Measurements from ENCODE around the gene CHMP6.
"Not testable (repeated sequence)": the region's sequence is repeated elsewhere in the genome, so short reads cannot be mapped to it uniquely, and the experiment has no call there.

CHMP6 gene

GRCh38 chr17:81009136-81009535 is 17.5 kb downstream of the CHMP6 start:
- in situ Hi-C loops (cut with MboI; ENCODE audit: low sequenced_read_pairs): no loop called here

- in situ Hi-C loops (cut with MboI; ENCODE audit: low sequenced_read_pairs): no loop called here
These were observed 19.3 kb downstream of the CHMP6 start for GRCh38 chr17:81010935-81011334.

DNA sequence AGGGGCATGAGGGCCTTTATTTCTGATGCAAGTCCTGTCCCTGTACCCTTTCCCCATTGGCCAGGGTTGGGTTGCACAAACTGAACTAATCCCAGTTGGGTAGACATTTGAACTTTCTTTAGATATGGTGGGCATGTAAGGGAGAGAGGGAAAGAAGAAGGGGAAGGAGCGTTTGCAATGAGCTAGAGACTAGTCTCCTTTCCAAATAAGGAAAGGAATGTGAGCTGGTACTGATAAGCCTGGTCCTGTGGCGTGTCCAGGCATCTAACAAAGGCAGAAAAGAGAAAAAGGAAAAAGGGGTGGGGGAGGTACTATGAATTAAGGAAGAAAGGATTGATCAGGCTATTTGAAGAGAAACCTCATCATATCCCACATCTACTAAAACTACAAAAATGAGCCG is 20.3 kb downstream of the CHMP6 start:
- in situ Hi-C loops (cut with MboI; ENCODE audit: low sequenced_read_pairs): no loop called here

GRCh38 chr17:81012574-81013447 is 21.2 kb downstream of the CHMP6 start:
- in situ Hi-C loops (cut with MboI; ENCODE audit: low sequenced_read_pairs): no loop called here

DNA sequence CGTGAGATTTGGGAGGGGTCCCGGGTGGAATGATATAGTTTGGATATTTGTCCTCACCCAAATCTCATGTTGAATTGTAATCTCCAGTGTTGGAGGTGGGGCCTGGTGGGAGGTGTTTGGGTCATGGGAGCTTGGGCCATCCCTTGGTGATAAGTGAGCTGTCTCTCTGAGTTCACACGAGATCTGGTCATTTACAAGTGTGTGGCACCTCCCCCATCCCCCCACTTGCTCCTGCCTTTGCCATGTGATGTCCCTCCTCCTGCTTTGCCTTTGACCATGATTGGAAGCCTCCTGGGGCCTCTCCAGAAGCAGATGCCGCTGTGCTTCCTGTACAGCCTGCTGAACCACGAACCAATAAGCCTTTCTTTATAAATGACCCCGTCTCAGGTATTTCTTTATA is 22.0 kb downstream of the CHMP6 start:
- in situ Hi-C loops (cut with MboI; ENCODE audit: low sequenced_read_pairs): no loop called here

DNA sequence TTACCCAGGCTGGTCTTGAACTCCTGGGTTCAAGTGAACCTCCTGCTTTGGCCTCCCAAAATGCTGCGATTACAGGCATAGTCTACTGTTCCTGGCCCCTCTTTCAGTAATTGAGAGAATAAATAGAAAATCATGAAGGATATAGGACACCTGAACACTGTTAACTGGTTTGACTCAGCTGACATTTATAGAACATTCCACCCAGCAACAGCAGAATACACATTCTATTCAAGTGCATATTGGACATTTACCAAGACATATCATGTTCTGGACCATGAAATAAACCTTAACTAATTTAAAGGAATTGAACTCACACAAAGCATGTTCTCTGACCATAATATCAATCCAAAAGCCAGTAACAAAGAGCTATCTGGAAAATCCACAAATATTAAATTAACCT is 23.5 kb downstream of the CHMP6 start:
- in situ Hi-C loops (cut with MboI; ENCODE audit: low sequenced_read_pairs): no loop called here

GRCh38 chr17:81016575-81016974 is 24.9 kb downstream of the CHMP6 start:
- in situ Hi-C loops (cut with MboI; ENCODE audit: low sequenced_read_pairs): no loop called here

DNA sequence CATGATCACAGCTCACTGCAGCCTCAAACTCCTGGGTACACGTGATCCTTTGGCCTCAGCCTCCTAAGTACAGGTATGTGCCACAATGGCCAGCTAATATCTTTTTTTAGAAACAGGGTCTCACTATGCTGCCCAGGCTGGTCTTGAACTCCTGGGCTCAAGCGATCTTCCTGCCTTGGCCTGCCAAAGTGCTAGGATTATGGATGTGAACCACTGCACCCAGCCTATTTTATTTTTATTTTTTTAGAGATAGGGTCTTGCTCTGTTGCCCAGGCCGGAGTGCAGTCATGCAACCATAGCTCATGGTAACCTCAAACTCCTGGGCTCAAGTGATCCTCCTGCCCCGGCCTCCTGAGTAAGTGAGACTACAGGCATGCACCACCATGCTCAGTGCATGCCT is 25.7 kb downstream of the CHMP6 start:
- in situ Hi-C loops (cut with MboI; ENCODE audit: low sequenced_read_pairs): not testable (repeated sequence)

GRCh38 chr17:81018044-81018802 is 26.6 kb downstream of the CHMP6 start:
- in situ Hi-C loops (cut with MboI; ENCODE audit: low sequenced_read_pairs): no loop called here

GRCh38 chr17:81019563-81020442 is 28.2 kb downstream of the CHMP6 start:
- in situ Hi-C loops (cut with MboI; ENCODE audit: low sequenced_read_pairs): no loop called here

- in situ Hi-C loops (cut with MboI; ENCODE audit: low sequenced_read_pairs): no loop called here
These were observed 28.8 kb downstream of the CHMP6 start for GRCh38 chr17:81020443-81020766.

DNA sequence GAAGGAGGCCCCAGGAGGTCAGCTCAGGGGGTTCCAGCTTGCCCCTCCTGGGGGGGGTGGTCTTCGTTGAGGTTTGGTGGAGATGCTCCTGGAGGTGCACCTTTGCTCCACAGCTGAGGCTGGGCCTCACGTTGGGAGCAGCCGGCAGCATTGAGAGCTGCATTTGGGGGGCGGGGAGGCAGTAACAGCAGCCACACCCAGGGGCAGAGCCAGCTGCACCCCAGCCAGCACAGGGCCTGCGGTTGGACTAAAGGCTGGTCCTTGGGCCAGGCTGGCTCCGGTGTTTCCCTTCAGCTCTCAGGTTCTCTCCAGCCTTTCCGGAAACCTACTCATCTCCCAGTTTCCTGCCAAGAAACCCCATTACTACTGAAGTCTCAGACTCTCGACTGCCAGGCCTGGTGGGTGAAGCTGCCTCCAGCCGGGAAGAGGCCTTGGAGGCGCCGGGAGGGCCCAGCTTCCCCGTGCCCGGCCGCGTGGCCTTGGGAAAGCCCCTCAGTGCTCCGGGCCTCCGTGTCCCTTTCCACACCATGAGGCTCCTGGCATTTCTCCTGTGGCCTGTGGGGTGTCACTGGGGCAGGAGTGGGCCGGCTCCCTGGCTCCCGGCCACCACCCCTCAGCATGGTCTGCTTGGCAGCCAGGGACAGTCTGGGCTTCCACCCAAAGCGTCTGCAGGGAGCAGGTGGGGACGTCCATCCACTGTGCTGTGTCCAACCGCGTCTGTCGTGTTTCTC is 29.3 kb downstream of the CHMP6 start:
- in situ Hi-C loops (cut with MboI; ENCODE audit: low sequenced_read_pairs): no loop called here

DNA sequence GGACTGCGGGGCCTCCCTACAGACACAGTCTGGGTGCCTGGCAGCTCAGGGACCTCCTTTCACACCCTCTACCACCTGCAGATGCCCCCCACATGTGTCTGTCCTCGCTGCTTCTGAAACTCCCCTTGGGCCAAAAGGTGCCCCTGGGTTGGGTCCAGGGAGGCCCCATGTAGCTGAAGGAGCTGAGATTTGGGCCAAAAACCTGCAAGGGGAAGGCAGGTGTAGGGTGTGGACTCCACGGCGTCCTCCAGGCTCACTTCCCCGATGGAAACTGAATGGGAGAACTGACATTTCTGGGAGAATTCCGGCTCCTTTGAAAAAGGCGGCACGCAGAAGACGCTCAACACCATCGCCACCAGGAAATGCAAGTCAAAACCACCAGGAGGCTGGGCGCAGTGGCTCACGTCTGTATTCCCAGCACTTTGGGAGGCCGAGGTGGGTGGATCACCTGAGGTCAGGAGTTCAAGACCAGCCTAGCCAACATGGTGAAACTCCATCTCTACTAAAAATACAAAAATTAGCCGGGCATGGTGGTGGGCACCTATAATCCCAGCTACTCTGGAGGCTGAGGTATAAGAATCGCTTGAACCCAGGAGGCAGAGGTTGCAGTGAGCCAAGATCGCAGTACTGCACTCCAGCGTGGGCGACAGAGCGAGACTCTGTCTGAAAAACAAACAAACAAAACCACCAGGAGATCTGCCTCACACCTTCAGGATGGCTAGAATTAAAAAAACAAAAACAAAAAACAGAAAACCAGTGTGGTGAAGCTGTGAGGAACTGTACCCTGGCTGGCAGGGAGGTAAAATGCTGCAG is 30.1 kb downstream of the CHMP6 start:
- in situ Hi-C loops (cut with MboI; ENCODE audit: low sequenced_read_pairs): no loop called here

DNA sequence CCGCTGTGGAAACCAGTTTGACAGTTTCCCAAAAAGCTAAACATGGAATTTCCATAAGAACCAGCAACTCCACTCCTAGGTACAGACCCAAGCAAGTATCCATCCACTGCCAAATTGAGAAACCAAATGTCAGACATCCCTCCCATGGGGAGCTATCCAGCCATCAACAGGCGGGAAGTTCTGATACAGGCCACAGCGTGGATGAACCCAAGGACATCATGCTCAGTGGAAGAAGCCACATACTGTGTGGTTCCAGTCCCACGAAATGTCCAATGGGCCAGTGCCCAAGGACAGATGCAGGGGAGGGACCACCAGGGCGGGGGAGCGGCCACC is 30.7 kb downstream of the CHMP6 start:
- in situ Hi-C loops (cut with MboI; ENCODE audit: low sequenced_read_pairs): no loop called here

DNA sequence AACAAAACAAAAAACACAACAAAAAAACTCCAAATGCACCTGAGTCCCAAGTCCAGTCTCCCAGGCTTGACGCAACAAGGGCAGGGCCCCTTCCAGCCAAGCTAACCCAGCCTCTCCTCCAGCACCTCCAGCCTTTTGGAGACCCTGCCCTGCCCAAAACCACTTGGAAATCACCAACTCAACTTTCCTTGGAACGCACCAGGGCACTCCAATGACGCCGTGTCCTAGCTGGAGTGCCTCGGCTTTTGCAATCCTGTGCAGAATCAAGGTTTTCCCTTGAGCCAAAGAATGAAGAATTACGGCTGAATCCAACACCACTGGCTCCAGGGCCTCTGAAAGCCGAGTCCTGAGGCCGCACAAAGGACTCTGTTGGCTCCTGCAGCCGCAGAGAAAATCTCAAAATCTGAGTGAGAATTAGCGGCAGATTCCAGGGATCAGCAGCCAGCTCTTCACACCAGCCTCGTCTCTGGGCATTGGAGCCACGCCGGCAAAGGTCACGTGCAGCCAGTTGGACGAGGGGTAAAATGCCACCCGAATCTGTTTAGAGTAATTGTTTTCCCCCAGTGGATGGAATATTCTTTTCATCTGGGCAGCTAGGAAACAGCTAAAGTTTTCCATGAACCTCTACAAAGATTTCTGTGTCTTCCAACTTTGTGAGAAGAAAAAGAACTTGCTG is 33.6 kb downstream of the CHMP6 start:
- in situ Hi-C loops (cut with MboI; ENCODE audit: low sequenced_read_pairs): no loop called here

DNA sequence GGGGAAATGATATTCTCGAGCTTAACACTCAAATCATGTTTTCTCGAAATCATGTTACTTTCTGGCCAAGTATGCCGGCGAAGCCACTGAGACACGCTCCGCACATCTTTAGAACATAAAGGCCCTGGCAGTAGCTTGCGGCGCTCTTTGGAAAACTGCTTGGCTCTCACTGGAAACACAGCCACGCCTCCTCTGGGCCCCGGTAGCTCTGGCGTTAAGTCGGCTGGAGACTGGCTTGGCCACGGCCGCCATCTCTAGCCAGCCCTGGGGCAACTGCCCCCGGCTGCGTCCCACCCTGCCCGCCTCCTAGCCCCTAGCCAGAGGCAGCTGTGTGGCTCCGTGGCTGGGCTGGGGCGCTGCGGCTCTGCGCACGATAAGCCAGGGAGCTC is 34.1 kb downstream of the CHMP6 start:
- in situ Hi-C loops (cut with MboI; ENCODE audit: low sequenced_read_pairs): no loop called here

GRCh38 chr17:81026266-81027036 is 34.8 kb downstream of the CHMP6 start:
- in situ Hi-C loops (cut with MboI; ENCODE audit: low sequenced_read_pairs): no loop called here

- in situ Hi-C loops (cut with MboI; ENCODE audit: low sequenced_read_pairs): no loop called here
These were observed 35.4 kb downstream of the CHMP6 start for GRCh38 chr17:81027038-81027437.
